GM13977 (cell line): ENCODE data around the gene ITPR2.
"Not testable (repeated sequence)": the region's sequence is repeated elsewhere in the genome, so short reads cannot be mapped to it uniquely, and the experiment has no call there.

ENCODE experiments used
- DNase-seq: peaks from one replicate; pipeline ENCODE4 v3.0.0; 2012; ENCODE audit warnings: low spot score
- CTCF ChIP-seq: IDR thresholded peaks from 2 replicates; pipeline ENCODE4 v1.5.1; 2012; ENCODE audit warnings: mild to moderate bottlenecking, control low read depth; ENCODE audit not compliant: insufficient read depth; ENCODE audit errors: extremely low read depth, missing control alignments
- in situ Hi-C: fragments of 300-500 bp; cut with MboI; formaldehyde crosslinking; loops from one replicate; pipeline ENCODE4 v1.12.0; 2022; ENCODE audit warnings: low sequenced_read_pairs, low pct_unique_long_range_greater_than_20kb, mixed read lengths, inconsistent platforms; ENCODE audit not compliant: unreplicated experiment

Gene ITPR2

GRCh38 chr12:26767865-26768264, 65.1 kb downstream of the ITPR2 start:
- no peak for TF ChIP-seq CTCF
- no peak for DNase-seq
- in situ Hi-C loops = no loop called here

GRCh38 chr12:26767116-26767515, 65.9 kb downstream of the ITPR2 start:
- TF ChIP-seq CTCF = no peak
- in situ Hi-C loops = no loop called here
- DNase-seq = no peak

GRCh38 chr12:26762186-26762585, 70.8 kb downstream of the ITPR2 start:
- TF ChIP-seq CTCF = no peak
- in situ Hi-C loops = no loop called here
- DNase-seq = no peak

- no peak for TF ChIP-seq CTCF
- no peak for DNase-seq
- in situ Hi-C loops = no loop called here
Measured at GRCh38 chr12:26761775-26762174, 71.2 kb downstream of the ITPR2 start.

GRCh38 chr12:26760657-26761293, 72.2 kb downstream of the ITPR2 start:
- in situ Hi-C loops = no loop called here

GRCh38 chr12:26755362-26755761, 77.6 kb downstream of the ITPR2 start:
- DNase-seq, in situ Hi-C loops: not testable (repeated sequence)

More at GRCh38 chr12:26760657-26761293, 72.2 kb downstream of the ITPR2 start:
- TF ChIP-seq CTCF = no peak
- DNase-seq = no peak

GRCh38 chr12:26754148-26754547, 78.8 kb downstream of the ITPR2 start:
- no peak for TF ChIP-seq CTCF
- in situ Hi-C loops = no loop called here
- DNase-seq = no peak
